H9 (cell line): Measurements from ENCODE around the gene GPD1L. TPM values are rescaled to one million over a fixed set of nuclear protein-coding genes. Genes with fewer than 3 reads are reported as not detected.

Experiments
- DNase-seq: peaks from one replicate; pipeline ENCODE4 v3.0.0-alpha.2; 2017
- H2AFZ ChIP-seq: one replicate; pipeline ENCODE4 v1.6.1; 2013; ENCODE audit warnings: mild to moderate bottlenecking, low read length, control low read depth, moderate library complexity
- H2AK5ac ChIP-seq: 2 replicates; pipeline ENCODE4 v1.6.1; 2013; ENCODE audit warnings: low read length, control low read depth, mixed read lengths; ENCODE audit not compliant: insufficient read length
- H2BK120ac ChIP-seq: one replicate; pipeline ENCODE4 v1.6.1; 2013; ENCODE audit warnings: low read depth, mild to moderate bottlenecking, low read length, control low read depth, inconsistent platforms; ENCODE audit not compliant: poor library complexity, severe bottlenecking
- H2BK12ac ChIP-seq: 2 replicates; pipeline ENCODE4 v1.6.1; 2013; ENCODE audit warnings: low read length, control low read depth, mixed read lengths, low read depth; ENCODE audit not compliant: insufficient read length
- H2BK15ac ChIP-seq: 2 replicates; pipeline ENCODE4 v1.6.1; 2013; ENCODE audit warnings: low read depth, low read length, control low read depth
- H2BK20ac ChIP-seq: one replicate; pipeline ENCODE4 v1.6.1; 2013; ENCODE audit warnings: low read depth, mild to moderate bottlenecking, low read length, control low read depth, inconsistent platforms; ENCODE audit not compliant: poor library complexity, severe bottlenecking
- H2BK5ac ChIP-seq: 2 replicates; pipeline ENCODE4 v1.6.1; 2013; ENCODE audit warnings: low read length, control low read depth, mixed read lengths; ENCODE audit not compliant: insufficient read length
- H3K14ac ChIP-seq: 2 replicates; pipeline ENCODE4 v1.6.1; 2013; ENCODE audit warnings: low read length, control low read depth; ENCODE audit not compliant: insufficient read depth
- H3K18ac ChIP-seq: 2 replicates; pipeline ENCODE4 v1.6.1; 2013; ENCODE audit warnings: low read depth, mild to moderate bottlenecking, mixed read lengths, low read length, control low read depth; ENCODE audit not compliant: insufficient read length
- H3K23ac ChIP-seq: 2 replicates; pipeline ENCODE4 v1.6.1; 2013; ENCODE audit warnings: low read length, control low read depth, mixed read lengths, low read depth; ENCODE audit not compliant: insufficient read length
- H3K23me2 ChIP-seq: 2 replicates; pipeline ENCODE4 v1.6.1; 2013; ENCODE audit warnings: low read depth, mild to moderate bottlenecking, mixed read lengths, low read length, control low read depth; ENCODE audit not compliant: insufficient read length, poor library complexity, severe bottlenecking
- H3K27ac ChIP-seq: 2 replicates; pipeline ENCODE4 v1.5.1; 2013; ENCODE audit warnings: low read length, control low read depth, mixed read lengths, low read depth; ENCODE audit not compliant: insufficient read length
- H3K27me3 ChIP-seq: 2 replicates; pipeline ENCODE4 v1.6.1; 2013; ENCODE audit warnings: low read length, control low read depth, inconsistent platforms; ENCODE audit not compliant: insufficient read depth
- H3K4ac ChIP-seq: 2 replicates; pipeline ENCODE4 v1.6.1; 2013; ENCODE audit warnings: low read depth, mild to moderate bottlenecking, control low read depth, inconsistent platforms, low read length, moderate library complexity
- H3K4me1 ChIP-seq: 2 replicates; pipeline ENCODE4 v1.6.1; 2013; ENCODE audit warnings: low read length, control low read depth, inconsistent platforms; ENCODE audit not compliant: insufficient read depth
- H3K4me2 ChIP-seq: 2 replicates; pipeline ENCODE4 v1.6.1; 2013; ENCODE audit warnings: low read length, control low read depth, mixed read lengths; ENCODE audit not compliant: insufficient read length, insufficient read depth
- H3K56ac ChIP-seq: 2 replicates; pipeline ENCODE4 v1.6.1; 2013; ENCODE audit warnings: low read depth, mild to moderate bottlenecking, mixed read lengths, low read length, control low read depth; ENCODE audit not compliant: insufficient read length
- H3K79me1 ChIP-seq: 2 replicates; pipeline ENCODE4 v1.6.1; 2013; ENCODE audit warnings: low read depth, mild to moderate bottlenecking, moderate library complexity, low read length, control low read depth, inconsistent platforms; ENCODE audit not compliant: insufficient read depth, poor library complexity, severe bottlenecking
- H3K79me2 ChIP-seq: 2 replicates; pipeline ENCODE4 v1.6.1; 2013; ENCODE audit warnings: low read length, control low read depth, inconsistent platforms; ENCODE audit not compliant: insufficient read depth
- H3K9ac ChIP-seq: 2 replicates; pipeline ENCODE4 v1.6.1; 2013; ENCODE audit warnings: low read length, control low read depth, mixed read lengths; ENCODE audit not compliant: insufficient read length; ENCODE audit errors: extremely low read depth
- H3K9me3 ChIP-seq: one replicate; pipeline ENCODE4 v1.6.1; 2013; ENCODE audit warnings: low read depth, low read length, inconsistent platforms; ENCODE audit not compliant: control insufficient read depth
- H3T11ph ChIP-seq: one replicate; pipeline ENCODE4 v1.6.1; 2013; ENCODE audit warnings: mild to moderate bottlenecking, low read length, control low read depth, inconsistent platforms
- H4K20me1 ChIP-seq: one replicate; pipeline ENCODE4 v1.6.1; 2013; ENCODE audit not compliant: control insufficient read depth, insufficient read length, insufficient read depth
- H4K5ac ChIP-seq: 2 replicates; pipeline ENCODE4 v1.6.1; 2013; ENCODE audit warnings: low read depth, mild to moderate bottlenecking, mixed read lengths, low read length, control low read depth; ENCODE audit not compliant: insufficient read length
- H4K8ac ChIP-seq: replicated peaks from 2 replicates; pipeline ENCODE4 v1.6.1; 2013; ENCODE audit warnings: low read length, control low read depth, mixed read lengths, low read depth; ENCODE audit not compliant: insufficient read length
- H4K91ac ChIP-seq: 2 replicates; pipeline ENCODE4 v1.6.1; 2013; ENCODE audit warnings: low read depth, mild to moderate bottlenecking, moderate library complexity, mixed read lengths, low read length, control low read depth; ENCODE audit not compliant: insufficient read length
- H3K27ac Mint-ChIP-seq, 3 experiments: 2 replicates in 2 of 3; 3 replicates in 1 of 3; pipeline ENCODE4 v1.8.0; 2020 to 2021; ENCODE audit warnings: mixed read lengths in 3 of 3, mild to moderate bottlenecking in 1 of 3, moderate library complexity in 1 of 3
- H3K27me3 Mint-ChIP-seq: 2 replicates; pipeline ENCODE4 v1.8.0; 2021; ENCODE audit warnings: low read depth, mild to moderate bottlenecking, moderate library complexity, mixed read lengths
- H3K36me3 Mint-ChIP-seq, 3 experiments: 2 replicates in 2 of 3; 3 replicates in 1 of 3; pipeline ENCODE4 v1.8.0; 2020 to 2021; ENCODE audit warnings: low read depth in 3 of 3, mixed read lengths in 3 of 3; ENCODE audit not compliant: insufficient read depth in 1 of 3
- H3K4me1 Mint-ChIP-seq, 2 experiments: 2 replicates each; pipeline ENCODE4 v1.8.0; 2020; ENCODE audit warnings: mixed read lengths in 2 of 2
- H3K4me3 Mint-ChIP-seq, 2 experiments: 2 replicates in 1 of 2; 3 replicates in 1 of 2; pipeline ENCODE4 v1.8.0; 2020 to 2021; ENCODE audit warnings: mild to moderate bottlenecking in 2 of 2, mixed read lengths in 2 of 2, moderate library complexity in 1 of 2
- H3K9me3 Mint-ChIP-seq, 2 experiments: 2 replicates in 1 of 2; 3 replicates in 1 of 2; pipeline ENCODE4 v1.8.0; 2020; ENCODE audit warnings: mild to moderate bottlenecking in 2 of 2, mixed read lengths in 2 of 2, moderate library complexity in 1 of 2
- CTCF ChIP-seq: fragments of 200-600 bp; sonication (generic); conservative IDR thresholded peaks from 3 replicates; pipeline ENCODE4 v1.8.0; 2021; ENCODE audit warnings: antibody characterized with exemption, mild to moderate bottlenecking
- WGBS: extraction: QIAGEN DNeasy Blood & Tissue Kit; methylation state at CpG from one replicate; pipeline ENCODE4 v1.1.7; 2013; ENCODE audit warnings: missing lambda C conversion rate, low lambda C conversion rate, mixed read lengths; ENCODE audit not compliant: insufficient read length; ENCODE audit errors: extremely low coverage; 5-methylcytosine and 5-hydroxymethylcytosine counted together
- total RNA-seq: library from RNA; stranded (reverse); gene quantifications from 2 replicates; pipeline ENCODE4 v1.2.1, GENCODE V29; 2021

Gene GPD1L
- total RNA-seq, 1 experiment from 2014 or later = 3.7 TPM

- no peak overlapping the region for H3T11ph ChIP-seq
- H3K9me3 ChIP-seq = no peaks in the 10 kb centered on the region
- Mint-ChIP-seq H3K9me3 (peaks cover 0 to 6% of the 10 kb centered on the region in 2 experiments; a peak in 3 of 5 replicates), H3K27ac (no peak overlapping the region), H3K4me1 (no peaks in the 10 kb centered on the region), H3K4me3 (no peak overlapping the region), H3K36me3 (no peaks in the 10 kb centered on the region), H3K27me3 (no peaks in the 10 kb centered on the region; the same call in none of the 2 replicates)
- no peak overlapping the region for H3K18ac ChIP-seq
- no peaks in the 10 kb centered on the region for H3K79me2 ChIP-seq
- H3K4me2 ChIP-seq = no peak overlapping the region
- no peak overlapping the region for H2BK120ac ChIP-seq
- no peak overlapping the region for H2AK5ac ChIP-seq
- H2BK12ac ChIP-seq = no peak overlapping the region
- no peaks in the 10 kb centered on the region for H3K27me3 ChIP-seq
- H2BK20ac ChIP-seq = no peak overlapping the region
- H3K56ac ChIP-seq = no peak overlapping the region
- no peak overlapping the region for H3K4ac ChIP-seq
- no peaks in the 10 kb centered on the region for H3K79me1 ChIP-seq
- no peak overlapping the region for H3K27ac ChIP-seq
- no peak overlapping the region for H4K5ac ChIP-seq
- H2BK15ac ChIP-seq = no peak overlapping the region
- H2AFZ ChIP-seq = no peak overlapping the region
- H3K4me1 ChIP-seq = no peaks in the 10 kb centered on the region
- no peak overlapping the region for H2BK5ac ChIP-seq
- TF ChIP-seq CTCF = no peak
- no peak overlapping the region for H4K8ac ChIP-seq
- H3K9ac ChIP-seq = no peak overlapping the region
- DNase-seq = no peak
- no peaks in the 10 kb centered on the region for H4K20me1 ChIP-seq
- no peak overlapping the region for H3K14ac ChIP-seq
- WGBS = no CpG with 5 or more reads among the region's 3 CpGs
- no peak overlapping the region for H4K91ac ChIP-seq
- no peaks in the 10 kb centered on the region for H3K23me2 ChIP-seq
- H3K23ac ChIP-seq = no peak overlapping the region
Observed at GRCh38 chr3:32083702-32084270, 22.6 kb upstream of the GPD1L start.
